SU-DHL-6 (cell line): ENCODE results near the gene NECAB2.

Experiments
- H2AFZ ChIP-seq: fragments of 200-600 bp; sonication (generic); 2 replicates; pipeline ENCODE4 v1.6.1; 2014; ENCODE audit warnings: low read depth, mild to moderate bottlenecking, moderate library complexity, mixed read lengths, antibody characterized with exemption, low read length; ENCODE audit not compliant: severe bottlenecking
- H3F3A ChIP-seq: fragments of 200-600 bp; shearing (Covaris generic); 2 replicates; pipeline ENCODE4 v1.6.0; 2016; ENCODE audit warnings: antibody characterized with exemption, mild to moderate bottlenecking; ENCODE audit not compliant: insufficient read depth
- H3K27ac ChIP-seq: fragments of 200-600 bp; sonication (generic); 2 replicates; pipeline ENCODE4 v1.5.1; 2016; ENCODE audit warnings: low read depth, mild to moderate bottlenecking, low read length, moderate library complexity, mixed read lengths
- H3K27me3 ChIP-seq: fragments of 200-600 bp; sonication (generic), shearing (Covaris generic); 2 replicates; pipeline ENCODE4 v1.6.0; 2014; ENCODE audit warnings: mild to moderate bottlenecking, low read length
- H3K36me3 ChIP-seq: fragments of 200-600 bp; sonication (generic); 2 replicates; pipeline ENCODE4 v1.6.1; 2014; ENCODE audit warnings: mild to moderate bottlenecking, low read length, mixed read lengths
- H3K4me2 ChIP-seq: fragments of 300-600, 200-600 bp; shearing (Covaris generic), sonication (generic); 2 replicates; pipeline ENCODE4 v1.6.0; 2014; ENCODE audit warnings: low read length, low read depth, mild to moderate bottlenecking; ENCODE audit not compliant: poor library complexity, severe bottlenecking
- H3K4me3 ChIP-seq: fragments of 200-600 bp; sonication (generic); 2 replicates; pipeline ENCODE4 v1.5.1; 2014; ENCODE audit warnings: antibody characterized with exemption, low read length, mild to moderate bottlenecking, mixed read lengths; ENCODE audit not compliant: insufficient read depth, poor library complexity, severe bottlenecking
- H3K79me2 ChIP-seq: fragments of 200-600 bp; sonication (generic); 2 replicates; pipeline ENCODE4 v1.6.1; 2014; ENCODE audit warnings: mild to moderate bottlenecking, low read length, moderate library complexity; ENCODE audit not compliant: insufficient read depth
- H3K9ac ChIP-seq: fragments of 200-600 bp; sonication (generic); 2 replicates; pipeline ENCODE4 v1.7.0; 2014; ENCODE audit warnings: mild to moderate bottlenecking, low read length
- H3K9me2 ChIP-seq: fragments of 200-600 bp; sonication (generic); replicated peaks from 2 replicates; pipeline ENCODE4 v1.6.1; 2014; ENCODE audit warnings: low read length; ENCODE audit not compliant: insufficient read depth
- H3K9me3 ChIP-seq: fragments of 200-600 bp; sonication (generic); 2 replicates; pipeline ENCODE4 v1.6.1; 2014; ENCODE audit warnings: low read length, mixed read lengths; ENCODE audit not compliant: insufficient read depth
- H4K20me1 ChIP-seq: fragments of 200-600 bp; sonication (generic); 2 replicates; pipeline ENCODE4 v1.6.1; 2014; ENCODE audit warnings: low read depth, mild to moderate bottlenecking, antibody characterized with exemption, low read length, moderate library complexity, mixed read lengths
- CTCF ChIP-seq: fragments of 200-600 bp; sonication (generic); IDR thresholded peaks from one replicate; pipeline ENCODE4 v1.5.1; 2017; ENCODE audit warnings: antibody characterized with exemption, mild to moderate bottlenecking, low read length, moderate library complexity; ENCODE audit not compliant: insufficient read depth, poor library complexity, severe bottlenecking
- EZH2phosphoT487 ChIP-seq: fragments of 200-600 bp; sonication (generic), shearing (Covaris generic); conservative IDR thresholded peaks from 2 replicates; pipeline ENCODE4 v1.6.1; 2018; ENCODE audit warnings: mild to moderate bottlenecking, antibody characterized with exemption, low read length, moderate library complexity, mixed read lengths

Gene NECAB2

GRCh38 chr16:84029297-84030047 lies 61.4 kb downstream of the NECAB2 start:
- no peaks in the 10 kb centered on the region for H3K9me3 ChIP-seq
- TF ChIP-seq EZH2phosphoT487 (no peak), CTCF (no peak)
- no peak overlapping the region for H2AFZ ChIP-seq
- H3K9me2 ChIP-seq, result no peaks in the 10 kb centered on the region
- H3F3A ChIP-seq, result no peaks in the 10 kb centered on the region
- no peak overlapping the region for H3K27ac ChIP-seq
- H3K9ac ChIP-seq, result no peak overlapping the region
- no peaks in the 10 kb centered on the region for H3K36me3 ChIP-seq
- no peaks in the 10 kb centered on the region for H3K79me2 ChIP-seq
- no peaks in the 10 kb centered on the region for H3K27me3 ChIP-seq
- H4K20me1 ChIP-seq, result no peaks in the 10 kb centered on the region
- H3K4me2 ChIP-seq, result no peak overlapping the region
- H3K4me3 ChIP-seq, result no peak overlapping the region

- H3K36me3 ChIP-seq, result no peaks in the 10 kb centered on the region
- H2AFZ ChIP-seq, result no peak overlapping the region
- H4K20me1 ChIP-seq, result no peaks in the 10 kb centered on the region
- H3K9me3 ChIP-seq, result no peaks in the 10 kb centered on the region
- no peak overlapping the region for H3K4me3 ChIP-seq
- H3K4me2 ChIP-seq, result no peak overlapping the region
- H3K27ac ChIP-seq, result no peak overlapping the region
- no peaks in the 10 kb centered on the region for H3K27me3 ChIP-seq
- H3K9ac ChIP-seq, result no peak overlapping the region
- H3K79me2 ChIP-seq, result no peaks in the 10 kb centered on the region
- TF ChIP-seq EZH2phosphoT487 (no peak), CTCF (no peak)
- no peaks in the 10 kb centered on the region for H3K9me2 ChIP-seq
- no peaks in the 10 kb centered on the region for H3F3A ChIP-seq
These were observed 63.5 kb downstream of the NECAB2 start for GRCh38 chr16:84031556-84031955.

GRCh38 chr16:84032458-84033178 lies 64.6 kb downstream of the NECAB2 start:
- Histone ChIP-seq H3K27ac (no peak overlapping the region), H4K20me1 (no peaks in the 10 kb centered on the region)

More at GRCh38 chr16:84032458-84033178, 64.6 kb downstream of the NECAB2 start:
- Histone ChIP-seq H3K9me3 (no peaks in the 10 kb centered on the region), H2AFZ (no peak overlapping the region), H3K9me2 (no peaks in the 10 kb centered on the region), H3K4me2 (no peak overlapping the region), H3F3A (no peaks in the 10 kb centered on the region), H3K4me3 (no peak overlapping the region), H3K36me3 (no peaks in the 10 kb centered on the region), H3K9ac (no peak overlapping the region), H3K79me2 (no peaks in the 10 kb centered on the region), H3K27me3 (no peaks in the 10 kb centered on the region)
- TF ChIP-seq CTCF (no peak), EZH2phosphoT487 (no peak)
